Stimulated activated CD4-positive, alpha-beta T cell treated with anti-CD3 and anti-CD28 coated beads, Interleukin-2, amount 100 ng/mL, for 24 hours (primary cell): Measurements from ENCODE around the gene P3H3.

Experiments used
- DNase-seq, 2 donors: peaks; one replicate each; pipeline ENCODE4 v3.0.0-alpha.2; 2020

The P3H3 gene

GRCh38 chr12:6827982-6828780, at the start of gene P3H3:
Gene P3H3, plus strand, starts transcription at chr12:6828407. Its CDS starts 34 bp downstream, at chr12:6828441.
- peak in 1 of 2 donors; percentile 37 for DNase-seq

- DNase-seq: peak; percentile 92 to 93
Measured at GRCh38 chr12:6778574-6779550, 49.3 kb upstream of the P3H3 start.

DNA sequence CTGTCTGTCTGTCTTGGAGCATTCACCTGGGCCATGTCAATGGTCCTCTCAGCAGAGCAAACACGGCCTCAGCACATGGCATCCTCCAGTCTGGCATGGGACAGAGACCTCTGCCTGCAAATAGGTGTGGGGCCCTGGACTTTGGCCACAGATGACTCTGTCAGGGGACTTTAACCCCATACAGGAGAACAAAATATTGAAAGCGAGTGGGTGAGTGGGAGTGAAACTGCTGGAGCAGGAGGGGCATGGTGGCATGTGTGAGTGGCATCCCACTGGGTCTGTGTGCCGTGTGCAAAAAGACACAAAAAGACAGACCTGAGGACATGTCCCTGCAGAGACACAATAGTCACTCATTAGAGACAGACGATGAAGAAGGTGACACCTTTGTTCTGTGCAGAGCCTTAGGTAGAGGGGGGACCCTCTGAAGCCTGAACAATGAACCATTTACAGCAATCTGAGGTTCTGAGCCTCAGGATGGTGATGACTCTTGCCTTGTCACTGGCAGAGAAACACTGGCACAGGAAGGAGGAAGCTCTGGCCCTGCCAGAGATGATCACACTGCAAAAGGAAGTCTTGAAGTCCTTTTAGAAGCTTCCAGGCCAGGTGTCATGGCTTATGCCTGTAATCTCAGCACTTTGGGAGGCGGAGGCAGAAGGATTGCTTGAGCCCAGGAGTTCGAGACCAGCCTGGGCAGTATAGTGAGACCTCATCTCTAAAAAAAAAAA, 48.3 kb upstream of the P3H3 start:
- no peak for DNase-seq

DNA sequence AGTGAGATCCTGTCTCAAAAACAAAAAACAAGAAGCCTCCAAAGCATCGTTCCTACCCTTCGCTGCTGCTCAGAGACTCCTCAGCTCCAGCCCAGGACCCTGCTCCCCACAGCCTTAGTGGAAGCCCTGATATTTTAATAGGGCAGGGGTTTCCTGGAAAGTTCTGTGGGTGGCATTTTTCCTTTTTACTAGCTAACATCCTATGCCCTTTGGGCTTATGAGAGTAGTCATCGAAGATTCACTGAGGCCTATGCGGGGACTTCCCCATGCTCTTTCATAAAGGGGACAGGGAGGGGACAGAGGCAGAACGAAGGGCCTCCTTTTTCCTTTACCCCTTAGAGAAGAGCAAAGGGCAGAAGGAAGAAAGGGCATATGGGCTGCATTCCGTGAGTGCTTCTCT, 47.6 kb upstream of the P3H3 start:
- peak in 1 of 2 donors; percentile 39 for DNase-seq

DNA sequence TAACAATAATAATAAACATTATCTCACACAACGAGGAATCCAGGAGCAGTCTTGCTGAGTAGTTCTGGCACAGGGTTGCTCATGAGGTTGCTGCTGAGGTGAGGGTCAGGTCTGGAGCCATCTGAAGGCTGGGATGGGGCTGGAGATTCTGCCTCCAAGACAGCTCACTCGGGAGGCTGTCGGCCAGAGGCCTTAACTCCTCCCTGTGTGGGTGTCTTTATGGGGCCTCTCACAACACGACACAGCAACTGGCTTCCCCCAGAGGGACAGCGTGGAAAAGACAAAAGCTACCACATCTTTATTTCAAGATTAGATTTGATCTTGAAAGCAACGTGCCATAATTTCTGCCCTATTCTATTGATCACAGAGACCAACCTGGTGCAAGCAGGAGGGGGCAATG, 46.1 kb upstream of the P3H3 start:
- no peak for DNase-seq

- no peak for DNase-seq
Measured at GRCh38 chr12:6782850-6783566, 45.2 kb upstream of the P3H3 start.

DNA sequence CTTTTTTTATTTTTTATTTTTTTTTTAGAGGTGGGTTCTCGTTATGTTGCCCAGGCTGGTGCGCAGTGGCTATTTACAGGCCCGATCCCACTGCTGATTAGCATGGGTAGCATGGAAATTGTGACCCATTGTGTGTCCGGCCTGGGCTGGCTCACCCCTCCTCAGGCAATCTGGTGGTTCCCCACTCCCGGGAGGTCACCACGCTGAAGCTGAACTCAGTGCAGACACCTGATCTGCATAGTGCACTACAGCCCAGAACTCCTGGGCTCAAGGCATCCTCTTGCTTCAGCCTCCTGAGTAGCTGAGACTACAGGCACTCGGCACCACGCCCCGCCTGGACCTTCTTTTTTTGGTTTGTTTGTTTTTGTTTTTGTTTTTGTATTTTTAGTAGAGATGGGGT, 44.4 kb upstream of the P3H3 start:
- DNase-seq: no peak

DNA sequence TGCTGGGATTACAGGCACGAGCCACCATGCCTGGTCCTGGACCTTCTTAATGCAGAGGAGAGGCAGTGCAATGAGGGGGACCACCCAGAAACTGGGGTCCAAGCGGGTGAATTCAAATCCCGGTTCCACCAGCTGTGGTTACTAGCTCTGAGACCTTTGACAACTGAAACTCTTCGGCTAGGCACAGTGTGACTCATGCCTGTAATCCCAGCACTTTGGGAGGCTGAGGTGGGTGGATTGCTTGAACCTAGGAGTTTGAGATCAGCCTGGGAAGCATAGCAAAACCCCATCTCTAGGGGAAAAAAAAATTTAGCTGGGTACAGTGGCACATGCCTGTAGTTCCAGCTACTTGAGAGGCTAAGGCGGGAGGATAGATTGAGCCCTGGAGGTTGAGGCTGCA, 43.9 kb upstream of the P3H3 start:
- DNase-seq: no peak

GRCh38 chr12:6784761-6785160, 43.4 kb upstream of the P3H3 start:
- no peak for DNase-seq

DNA sequence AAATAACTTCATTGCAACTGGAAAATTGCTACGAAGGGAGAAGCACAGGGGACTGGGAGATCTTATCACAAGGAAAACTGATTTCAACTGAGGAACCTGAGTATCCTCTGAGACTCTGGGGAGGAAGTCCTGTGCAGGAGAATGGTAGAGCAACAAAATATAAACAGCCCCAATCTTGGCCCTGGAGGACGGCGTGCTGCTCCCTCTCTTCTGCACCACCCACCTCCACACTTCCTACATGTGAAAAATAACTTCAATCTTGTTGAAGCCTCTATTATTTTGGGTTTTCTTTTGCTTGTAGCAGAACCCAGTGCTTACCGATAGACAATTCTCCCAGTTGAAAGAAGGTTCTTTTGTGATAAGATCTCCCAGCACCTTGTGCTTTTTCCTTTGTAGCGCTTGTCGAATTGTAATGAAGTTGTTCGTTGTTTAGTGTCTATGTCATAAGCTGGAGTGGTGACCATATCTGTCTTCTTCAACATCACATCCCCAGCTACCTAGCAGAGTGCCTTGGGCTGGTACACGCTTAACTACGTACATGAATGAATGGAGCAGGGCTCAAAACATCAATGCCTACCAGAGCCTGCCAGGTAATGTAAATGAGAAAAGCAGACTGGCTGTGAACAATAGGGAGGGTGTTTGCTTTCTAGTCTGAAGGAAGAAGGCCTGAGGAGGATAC, 41.7 kb upstream of the P3H3 start:
- DNase-seq: no peak

DNA sequence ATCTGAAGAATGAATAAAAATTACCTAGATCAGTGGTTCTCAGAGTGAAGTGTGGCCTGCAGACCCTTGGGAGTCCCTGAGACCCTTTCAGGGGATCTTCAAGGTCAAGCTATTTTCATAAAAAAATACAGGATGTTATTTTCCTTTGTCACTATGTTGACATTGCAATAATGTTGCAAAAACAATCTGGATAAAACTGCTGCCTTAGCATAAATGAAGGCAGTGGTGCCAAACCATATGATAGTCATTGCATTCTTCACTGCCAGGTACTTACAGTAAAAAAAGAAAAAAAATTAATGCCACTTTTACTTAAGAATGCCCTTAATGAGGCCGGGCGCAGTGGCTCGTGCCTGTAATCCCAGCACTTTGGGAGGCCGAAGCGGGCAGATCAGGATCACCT, 40.9 kb upstream of the P3H3 start:
- DNase-seq: no peak

- peak; percentile 80 to 90 for DNase-seq
Measured at GRCh38 chr12:6788972-6789924, 39.0 kb upstream of the P3H3 start, which contains the start of gene CD4. Gene CD4, plus strand, starts transcription at chr12:6789528. Its CDS starts 10,611 bp downstream, at chr12:6800139.

DNA sequence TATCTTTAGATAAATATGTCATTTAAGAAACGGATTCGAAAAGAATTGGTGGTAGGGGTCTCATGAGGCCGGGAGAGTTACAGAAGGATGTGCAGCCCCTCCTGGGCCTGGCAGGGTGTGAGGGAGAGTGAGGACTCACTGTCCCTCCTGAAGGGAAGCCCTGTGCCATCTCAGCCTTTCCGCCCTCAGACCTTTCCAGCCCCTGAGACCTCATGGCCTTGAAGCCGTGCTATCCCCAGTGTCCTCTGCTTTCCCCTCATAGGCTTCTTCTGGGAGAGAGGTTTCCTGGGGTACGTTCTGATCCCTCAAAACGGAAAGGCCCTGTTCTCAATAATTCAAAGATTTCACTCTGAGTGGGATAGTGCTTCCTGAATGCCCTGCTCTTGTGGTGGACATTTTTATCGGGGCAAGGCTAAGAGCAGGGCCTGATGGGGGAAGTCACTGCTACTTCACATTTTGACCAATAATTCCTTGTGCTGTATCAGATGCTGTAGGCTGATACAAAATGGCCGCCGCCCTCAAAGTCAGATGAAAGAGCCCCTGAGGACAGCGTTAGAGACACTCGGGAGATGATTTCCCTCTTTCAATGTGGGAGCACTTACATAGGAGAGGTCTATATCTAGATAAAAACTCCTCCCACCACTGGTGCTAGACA, 37.6 kb upstream of the P3H3 start:
- DNase-seq: peak; percentile 58 to 63

DNA sequence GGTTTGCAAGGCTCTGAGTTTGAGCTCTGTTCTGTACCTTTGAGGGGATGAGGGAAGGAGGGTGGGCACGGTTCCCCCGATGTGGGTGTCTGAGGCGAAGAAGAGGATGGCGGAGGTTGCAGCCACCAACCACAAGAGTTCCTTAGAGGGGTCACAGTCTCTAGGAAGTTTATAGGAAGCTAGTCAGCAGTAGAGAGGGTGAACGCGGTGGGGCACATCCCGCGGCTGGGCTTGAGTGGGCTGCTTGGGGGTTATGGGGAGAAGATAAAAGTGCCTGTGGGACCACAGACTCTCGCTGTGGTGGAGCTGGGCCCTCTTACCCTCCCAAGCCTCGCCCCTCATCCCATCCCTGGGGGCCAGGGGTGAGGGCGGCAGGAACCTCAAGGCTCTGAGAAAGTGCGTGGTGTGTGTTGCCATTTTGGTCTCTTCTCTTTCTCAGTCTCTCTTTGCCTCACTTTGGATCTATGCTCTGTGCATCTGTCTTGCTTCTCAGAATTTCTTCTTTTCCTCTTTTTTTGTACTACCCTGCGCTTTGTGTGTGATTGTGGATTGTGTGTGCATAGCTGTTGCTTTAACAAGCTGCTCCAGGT, 36.2 kb upstream of the P3H3 start:
- peak in 1 of 2 donors; percentile 48 for DNase-seq

DNA sequence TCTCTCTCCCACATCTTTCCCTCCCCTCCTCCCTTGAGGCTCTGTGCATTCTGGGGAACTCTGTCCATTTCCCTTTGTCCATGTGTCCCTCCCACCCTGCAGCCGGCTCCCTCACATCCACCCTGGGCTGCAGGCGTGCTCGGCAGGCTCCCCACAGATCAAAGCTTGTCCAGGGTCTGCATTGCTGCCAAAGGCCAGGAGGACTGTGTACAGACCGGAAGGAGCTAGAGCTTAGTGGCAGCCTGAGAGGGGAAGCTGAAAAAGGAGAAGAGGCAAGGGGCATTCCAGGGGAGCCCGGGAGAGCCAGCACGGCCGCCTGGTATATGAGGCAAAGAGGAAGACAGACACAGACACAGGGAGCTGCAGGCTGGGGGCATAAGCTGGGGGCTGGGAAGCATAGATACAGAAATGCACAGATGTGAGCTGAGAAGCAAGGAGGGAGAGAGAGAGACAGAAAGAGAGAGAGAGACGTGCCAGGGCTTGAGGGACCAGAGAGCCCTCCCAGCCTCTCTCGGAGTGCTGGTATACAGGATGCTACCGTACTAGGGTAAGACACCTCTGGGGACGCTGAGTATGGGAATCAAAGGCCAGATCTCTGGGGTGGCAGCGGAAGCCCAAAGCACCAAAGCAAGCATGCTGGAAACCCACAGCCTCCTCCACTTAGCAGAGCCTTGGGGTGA, 35.5 kb upstream of the P3H3 start:
- peak in 1 of 2 donors; percentile 26 for DNase-seq

GRCh38 chr12:6795088-6795487, 33.1 kb upstream of the P3H3 start:
- DNase-seq: no peak

- no peak for DNase-seq
Measured at GRCh38 chr12:6796576-6796975, 31.6 kb upstream of the P3H3 start.

- DNase-seq: no peak
Measured at GRCh38 chr12:6799147-6799546, 29.1 kb upstream of the P3H3 start.

GRCh38 chr12:6807170-6807569, 21.0 kb upstream of the P3H3 start:
- no peak for DNase-seq
